Activated T-helper 1 cell treated with anti-CD3 and anti-CD28 coated beads, Interleukin-12 subunit alpha, Interleukin-12 subunit beta, Interleukin-2, Interleukin-4 antibody, amounts not matched to agents 30 ng/mL and 10 ng/mL and 1 ng/mL, durations not matched to agents 14 hours and 24 hours and 36 hours (primary cell): ENCODE results near the gene SLC6A7. TPM values are rescaled to one million over a fixed set of nuclear protein-coding genes. Genes with fewer than 3 reads are reported as not detected.
A peak's percentile ranks its signal among the peaks of the same experiment; 100 is the strongest.

Experiments
- DNase-seq: peaks from one replicate; pipeline ENCODE4 v3.0.0; 2021; ENCODE audit warnings: low spot score
- H3K27ac Mint-ChIP-seq: one replicate; pipeline ENCODE4 v1.8.0; 2021; ENCODE audit warnings: mild to moderate bottlenecking, mixed read lengths
- H3K27me3 Mint-ChIP-seq: one replicate; pipeline ENCODE4 v1.8.0; 2022; ENCODE audit warnings: mild to moderate bottlenecking, moderate library complexity, mixed read lengths; ENCODE audit not compliant: insufficient read depth
- H3K36me3 Mint-ChIP-seq: one replicate; pipeline ENCODE4 v1.8.0; 2021; ENCODE audit warnings: low read depth, mixed read lengths
- H3K4me1 Mint-ChIP-seq: one replicate; pipeline ENCODE4 v1.8.0; 2021; ENCODE audit warnings: low read depth, mixed read lengths
- H3K4me3 Mint-ChIP-seq: one replicate; pipeline ENCODE4 v1.8.0; 2021; ENCODE audit warnings: mild to moderate bottlenecking, moderate library complexity, mixed read lengths
- H3K9me3 Mint-ChIP-seq: one replicate; pipeline ENCODE4 v1.8.0; 2021; ENCODE audit warnings: mixed read lengths
- intact Hi-C: fragments of 100-400 bp; cut with micrococcal nuclease; formaldehyde crosslinking; loops from one replicate; pipeline ENCODE4 v1.15.1; 2024
- total RNA-seq: library from RNA; stranded (reverse); gene quantifications from 2 replicates; pipeline ENCODE4 v1.2.3, GENCODE V29; 2022

Gene SLC6A7
- total RNA-seq, 1 donor from 2014 or later, result not detected

DNA sequence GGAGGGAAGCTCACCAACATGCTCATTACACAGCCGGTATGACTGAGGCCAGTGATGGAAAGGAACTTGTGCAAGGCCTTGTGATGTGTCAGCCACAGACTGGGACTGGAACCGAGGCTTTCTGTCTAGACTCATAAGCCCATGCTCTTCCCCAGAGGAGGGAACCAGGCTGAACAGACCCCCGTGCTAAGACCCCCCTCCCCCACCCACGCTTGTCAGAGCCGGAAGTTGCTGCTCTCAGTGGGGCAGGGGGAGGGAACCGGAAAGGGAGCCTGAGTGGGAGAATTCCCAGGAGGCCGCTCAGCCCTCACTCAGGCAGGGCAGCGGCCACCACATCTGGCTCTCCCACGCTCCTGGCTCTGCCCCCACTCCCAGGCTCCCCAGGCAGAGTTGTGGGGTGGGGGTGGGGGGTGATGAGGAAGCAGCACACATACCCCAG lies 30.1 kb upstream of the SLC6A7 start:
- DNase-seq, result no peak
- intact Hi-C loops, result no loop called here

GRCh38 chr5:150160448-150161081 lies 29.3 kb upstream of the SLC6A7 start:
- DNase-seq, result no peak
- no peaks in the 10 kb centered on the region for H3K9me3 Mint-ChIP-seq
- peaks cover 7% of the 10 kb centered on the region for H3K4me1 Mint-ChIP-seq
- intact Hi-C loops, result loop anchor here (1.0 kb wide), 3 partner anchors 58 to 276 kb away; no protein-coding TSS in a partner anchor
- no peak overlapping the region for H3K4me3 Mint-ChIP-seq
- H3K27ac Mint-ChIP-seq, result no peak overlapping the region
- H3K27me3 Mint-ChIP-seq, result peaks cover 19% of the 10 kb centered on the region
- H3K36me3 Mint-ChIP-seq, result no peaks in the 10 kb centered on the region

More for the DNA sequence above, 30.1 kb upstream of the SLC6A7 start:
- peaks cover 7% of the 10 kb centered on the region for H3K4me1 Mint-ChIP-seq
- peaks cover 21% of the 10 kb centered on the region for H3K27me3 Mint-ChIP-seq
- H3K4me3 Mint-ChIP-seq, result no peak overlapping the region
- no peak overlapping the region for H3K27ac Mint-ChIP-seq
- no peaks in the 10 kb centered on the region for H3K36me3 Mint-ChIP-seq
- H3K9me3 Mint-ChIP-seq, result no peaks in the 10 kb centered on the region

DNA sequence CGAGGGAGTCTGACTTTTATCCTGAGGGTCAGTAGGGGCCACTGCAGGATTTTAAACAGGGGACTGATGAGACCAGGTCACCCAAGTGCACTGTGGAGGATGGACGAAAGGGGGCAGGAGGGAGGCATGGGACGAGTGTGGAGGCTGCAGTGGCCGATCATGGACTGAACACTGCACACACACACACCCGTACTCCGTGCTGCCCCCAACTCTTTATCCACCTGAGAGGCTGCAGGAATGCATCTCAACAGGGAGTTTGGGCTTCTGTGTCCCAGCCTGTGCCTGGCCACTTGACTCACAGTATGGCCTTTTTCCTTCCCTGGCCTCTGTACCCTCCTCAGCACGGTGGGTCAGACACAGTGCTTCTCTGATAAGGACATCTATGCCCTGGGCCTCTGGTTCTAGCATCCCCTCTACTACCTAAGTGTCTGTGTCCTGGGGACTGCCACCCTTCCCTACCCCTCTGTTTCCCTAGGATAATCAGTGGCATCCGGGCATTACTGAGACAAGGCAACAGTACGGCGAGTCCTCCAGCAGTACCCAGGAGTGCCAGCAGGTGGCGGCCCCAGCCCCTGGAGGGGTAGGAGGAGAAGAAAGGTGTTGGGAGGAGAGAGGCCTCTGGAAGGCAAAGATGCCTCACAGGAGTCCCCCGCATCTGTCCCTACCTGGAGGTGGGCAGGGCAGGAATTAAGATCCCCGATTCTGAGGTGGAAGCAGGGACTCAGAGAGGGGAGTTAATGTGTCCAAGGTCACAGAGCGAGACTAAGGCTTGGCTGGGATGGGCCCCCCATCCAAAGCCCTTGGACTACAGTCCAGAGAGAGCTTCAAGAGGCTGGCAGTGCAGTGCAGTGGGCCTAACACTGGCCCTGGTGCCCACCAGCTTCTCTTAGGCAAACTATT lies 28.4 kb upstream of the SLC6A7 start:
- H3K4me1 Mint-ChIP-seq, result no peaks in the 10 kb centered on the region
- no peak overlapping the region for H3K27ac Mint-ChIP-seq
- peak; percentile 68 for DNase-seq

DNA sequence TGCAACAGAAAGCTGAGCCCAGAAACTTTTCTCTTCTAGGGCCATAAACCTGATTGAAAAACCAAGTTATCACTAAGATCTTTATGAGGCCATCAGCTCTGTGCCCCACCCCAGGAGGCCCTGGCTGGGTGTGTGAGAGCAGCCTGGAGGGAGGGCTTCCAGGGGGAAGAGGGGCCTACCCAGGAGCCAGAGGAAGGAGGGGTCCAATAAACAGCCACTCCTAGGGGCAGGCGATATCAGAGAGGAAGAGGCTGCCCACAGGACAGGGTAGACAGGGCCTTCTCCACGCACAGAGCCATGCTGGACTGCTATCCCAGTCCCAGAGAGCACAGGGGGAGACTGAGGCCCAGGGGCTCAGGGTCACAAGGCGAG lies 27.7 kb upstream of the SLC6A7 start:
- intact Hi-C loops, result no loop called here
- no peaks in the 10 kb centered on the region for H3K9me3 Mint-ChIP-seq
- H3K4me3 Mint-ChIP-seq, result no peak overlapping the region
- no peak overlapping the region for H3K27ac Mint-ChIP-seq
- no peak for DNase-seq
- peaks cover 18% of the 10 kb centered on the region for H3K27me3 Mint-ChIP-seq
- H3K36me3 Mint-ChIP-seq, result no peaks in the 10 kb centered on the region
- no peaks in the 10 kb centered on the region for H3K4me1 Mint-ChIP-seq

More for the DNA sequence above, 28.4 kb upstream of the SLC6A7 start:
- no peaks in the 10 kb centered on the region for H3K9me3 Mint-ChIP-seq
- H3K36me3 Mint-ChIP-seq, result no peaks in the 10 kb centered on the region
- intact Hi-C loops, result loop anchor here (1.0 kb wide), 3 partner anchors 57 to 275 kb away; no protein-coding TSS in a partner anchor
- H3K27me3 Mint-ChIP-seq, result peaks cover 21% of the 10 kb centered on the region
- no peak overlapping the region for H3K4me3 Mint-ChIP-seq

DNA sequence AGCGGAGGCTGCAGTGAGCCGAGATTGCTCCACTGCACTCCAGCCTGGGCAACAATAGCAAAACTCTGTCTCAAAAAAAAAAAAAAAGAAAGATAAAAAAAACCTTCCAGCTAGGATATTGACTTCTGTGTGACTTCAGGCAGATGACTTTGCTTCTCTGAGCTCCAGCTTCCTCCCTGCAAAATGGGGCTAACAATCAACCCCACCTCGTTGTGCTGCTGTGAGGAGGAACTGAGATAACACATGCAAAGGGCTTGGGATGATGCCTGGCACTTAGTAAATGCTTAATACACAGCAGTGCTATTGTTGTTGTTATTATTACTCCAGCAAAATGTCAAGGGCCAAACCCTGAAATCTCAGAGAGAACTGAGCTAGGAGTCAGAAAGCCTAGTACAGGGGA lies 26.8 kb upstream of the SLC6A7 start:
- no peaks in the 10 kb centered on the region for H3K9me3 Mint-ChIP-seq
- no peak for DNase-seq
- H3K27ac Mint-ChIP-seq, result no peak overlapping the region
- H3K27me3 Mint-ChIP-seq, result peaks cover 27% of the 10 kb centered on the region
- no peak overlapping the region for H3K4me3 Mint-ChIP-seq
- no peaks in the 10 kb centered on the region for H3K4me1 Mint-ChIP-seq
- H3K36me3 Mint-ChIP-seq, result no peaks in the 10 kb centered on the region
- intact Hi-C loops, result no loop called here

- H3K4me1 Mint-ChIP-seq, result no peaks in the 10 kb centered on the region
- no peak overlapping the region for H3K4me3 Mint-ChIP-seq
- peaks cover 33% of the 10 kb centered on the region for H3K27me3 Mint-ChIP-seq
- no peaks in the 10 kb centered on the region for H3K36me3 Mint-ChIP-seq
- no peak overlapping the region for H3K27ac Mint-ChIP-seq
- DNase-seq, result no peak
- H3K9me3 Mint-ChIP-seq, result no peaks in the 10 kb centered on the region
- intact Hi-C loops, result no loop called here
Measured at GRCh38 chr5:150163547-150164059, 26.3 kb upstream of the SLC6A7 start.

DNA sequence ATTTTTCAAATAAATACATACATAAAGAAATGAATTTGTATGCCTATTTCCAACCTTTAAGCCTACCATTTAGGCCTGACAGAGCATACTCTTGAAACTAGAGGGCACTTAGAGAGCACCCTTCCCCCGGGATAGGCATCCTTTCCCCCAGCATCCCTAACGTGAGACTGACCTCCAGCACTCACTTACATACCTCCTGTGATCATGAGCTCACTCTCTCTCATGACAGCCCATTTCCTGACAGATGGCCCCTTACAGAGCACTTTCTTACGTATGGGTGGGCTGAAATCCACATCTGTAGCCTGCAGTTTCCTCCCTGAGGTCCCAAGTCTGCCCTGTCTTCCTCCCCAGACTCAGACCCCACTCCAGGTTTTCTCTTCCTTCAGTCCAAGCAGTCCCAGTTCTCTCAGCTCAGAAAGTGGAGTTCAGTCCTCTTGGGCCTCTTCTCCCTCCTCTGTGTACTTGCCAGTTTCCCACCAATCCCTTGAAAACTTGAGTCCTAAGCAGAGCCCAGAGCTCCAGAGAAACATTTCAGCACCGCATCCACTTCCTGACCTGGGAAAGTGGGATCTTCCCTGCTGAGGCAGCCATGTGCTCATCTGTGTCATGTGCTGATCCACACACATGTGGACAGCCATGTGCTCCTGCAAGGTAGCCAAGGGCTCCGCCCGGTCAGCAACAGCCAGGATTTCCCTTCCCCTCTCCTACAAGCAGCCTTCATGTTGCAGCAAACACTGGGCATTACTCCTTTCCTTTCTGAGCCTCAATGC lies 25.5 kb upstream of the SLC6A7 start:
- Mint-ChIP-seq H3K27ac (no peak overlapping the region), H3K4me3 (no peak overlapping the region), H3K27me3 (peaks cover 39% of the 10 kb centered on the region), H3K4me1 (no peaks in the 10 kb centered on the region), H3K9me3 (no peaks in the 10 kb centered on the region), H3K36me3 (no peaks in the 10 kb centered on the region)
- DNase-seq, result no peak
- intact Hi-C loops, result no loop called here

DNA sequence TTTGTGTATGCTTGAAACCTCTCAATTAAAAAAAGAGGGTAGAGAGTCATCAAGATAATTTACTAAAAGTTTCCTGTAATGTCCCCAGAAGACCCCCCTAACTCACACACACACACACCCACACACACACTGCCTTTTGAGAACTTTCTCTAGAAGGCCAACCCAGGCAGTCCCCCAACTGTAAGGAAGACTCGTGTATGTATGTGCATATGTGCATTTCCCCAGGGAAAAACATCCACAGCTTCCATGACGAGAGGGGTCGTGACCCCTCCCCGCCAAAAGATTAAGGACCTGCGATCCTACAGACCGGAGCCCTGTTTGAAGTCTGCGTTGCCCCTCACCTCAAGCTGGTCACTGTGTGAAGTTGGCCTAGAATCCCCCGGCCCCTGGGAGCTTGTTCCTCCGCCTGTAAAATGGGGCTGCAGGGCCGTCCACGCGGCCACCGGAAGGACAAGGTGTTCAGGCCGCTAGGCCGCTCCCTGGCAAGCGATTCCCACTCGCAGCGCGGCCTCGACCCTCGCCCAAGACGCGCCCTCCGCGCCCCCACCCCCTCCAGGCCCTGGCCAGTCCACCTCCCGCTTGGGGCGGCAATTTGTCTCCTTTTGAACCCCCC lies 23.7 kb upstream of the SLC6A7 start:
- H3K9me3 Mint-ChIP-seq, result no peaks in the 10 kb centered on the region
- no peak overlapping the region for H3K4me3 Mint-ChIP-seq
- DNase-seq, result no peak
- no peak overlapping the region for H3K27ac Mint-ChIP-seq
- no peaks in the 10 kb centered on the region for H3K4me1 Mint-ChIP-seq
- peaks cover 43% of the 10 kb centered on the region for H3K27me3 Mint-ChIP-seq
- intact Hi-C loops, result no loop called here
- H3K36me3 Mint-ChIP-seq, result no peaks in the 10 kb centered on the region

- Mint-ChIP-seq H3K27ac (no peak within 1 kb of the TSS), H3K4me1 (no peaks in the 10 kb centered on the region), H3K27me3 (peaks cover 43% of the 10 kb centered on the region), H3K4me3 (no peak within 1 kb of the TSS), H3K36me3 (no peaks in the 10 kb centered on the region), H3K9me3 (no peaks in the 10 kb centered on the region)
- intact Hi-C loops, result no loop called here
- DNase-seq, result no peak
Measured at GRCh38 chr5:150166650-150167511, 23.0 kb upstream of the SLC6A7 start, which contains the start of gene CDX1. Gene CDX1, plus strand, starts transcription at chr5:150166778. Its CDS starts 99 bp downstream, at chr5:150166877.

- Mint-ChIP-seq H3K4me1 (no peaks in the 10 kb centered on the region), H3K4me3 (no peak overlapping the region), H3K36me3 (no peaks in the 10 kb centered on the region), H3K27ac (no peak overlapping the region), H3K9me3 (no peaks in the 10 kb centered on the region), H3K27me3 (peaks cover 49% of the 10 kb centered on the region)
- intact Hi-C loops, result no loop called here
- DNase-seq, result no peak
Measured at GRCh38 chr5:150167512-150167850, 22.4 kb upstream of the SLC6A7 start.

DNA sequence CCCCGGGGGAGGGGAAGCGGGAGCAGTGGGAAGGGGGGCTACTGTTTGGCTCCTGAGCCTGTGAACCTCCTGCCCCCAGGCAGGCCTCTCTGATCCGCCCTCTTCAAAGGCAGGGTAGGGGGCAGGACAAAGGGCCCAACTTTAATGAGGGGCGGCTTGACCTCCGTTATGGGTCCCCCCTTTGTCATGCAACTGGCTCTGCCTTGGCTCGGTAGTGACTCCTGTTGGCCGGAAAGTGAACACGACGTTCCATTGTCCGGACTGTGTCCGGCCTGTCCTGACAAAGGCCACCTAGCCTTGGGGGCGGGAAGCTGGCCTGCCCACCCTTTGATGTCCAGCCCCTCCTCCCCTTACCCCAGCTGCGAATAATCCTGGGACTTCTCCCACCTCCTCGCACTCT lies 22.0 kb upstream of the SLC6A7 start:
- Mint-ChIP-seq H3K27me3 (peaks cover 51% of the 10 kb centered on the region), H3K36me3 (no peaks in the 10 kb centered on the region), H3K4me3 (no peak overlapping the region), H3K4me1 (no peaks in the 10 kb centered on the region), H3K9me3 (no peaks in the 10 kb centered on the region), H3K27ac (no peak overlapping the region)
- no peak for DNase-seq
- intact Hi-C loops, result no loop called here

DNA sequence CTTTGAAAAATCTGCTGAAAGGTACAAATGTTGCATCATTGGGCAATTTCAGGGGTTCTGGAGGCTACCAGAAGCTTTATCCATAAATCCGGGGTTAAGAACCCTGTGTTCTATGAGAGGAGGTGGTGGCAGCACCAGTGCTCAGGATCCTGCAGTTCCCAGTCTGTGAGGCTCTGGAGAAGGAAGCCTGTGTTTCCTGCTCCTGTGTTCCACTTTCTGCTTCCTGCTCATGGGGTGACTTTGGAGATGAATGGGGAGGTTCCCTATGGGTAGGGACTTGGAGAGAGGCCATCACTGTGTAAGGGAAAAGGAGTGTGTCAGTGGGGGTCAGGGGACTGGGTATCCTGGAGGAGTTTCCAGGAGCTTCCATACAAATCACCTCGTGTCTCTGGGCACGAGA lies 21.0 kb upstream of the SLC6A7 start:
- Mint-ChIP-seq H3K36me3 (no peaks in the 10 kb centered on the region), H3K4me1 (no peaks in the 10 kb centered on the region)

More for the DNA sequence above, 21.0 kb upstream of the SLC6A7 start:
- no peak for DNase-seq
- peaks cover 56% of the 10 kb centered on the region for H3K27me3 Mint-ChIP-seq
- intact Hi-C loops, result no loop called here
- no peak overlapping the region for H3K27ac Mint-ChIP-seq
- H3K4me3 Mint-ChIP-seq, result no peak overlapping the region
- no peaks in the 10 kb centered on the region for H3K9me3 Mint-ChIP-seq
